Measurements from ENCODE around the gene CMSS1.
"Not testable (repeated sequence)": the region's sequence is repeated elsewhere in the genome, so short reads cannot be mapped to it uniquely, and the experiment has no call there.

Gene CMSS1

DNA sequence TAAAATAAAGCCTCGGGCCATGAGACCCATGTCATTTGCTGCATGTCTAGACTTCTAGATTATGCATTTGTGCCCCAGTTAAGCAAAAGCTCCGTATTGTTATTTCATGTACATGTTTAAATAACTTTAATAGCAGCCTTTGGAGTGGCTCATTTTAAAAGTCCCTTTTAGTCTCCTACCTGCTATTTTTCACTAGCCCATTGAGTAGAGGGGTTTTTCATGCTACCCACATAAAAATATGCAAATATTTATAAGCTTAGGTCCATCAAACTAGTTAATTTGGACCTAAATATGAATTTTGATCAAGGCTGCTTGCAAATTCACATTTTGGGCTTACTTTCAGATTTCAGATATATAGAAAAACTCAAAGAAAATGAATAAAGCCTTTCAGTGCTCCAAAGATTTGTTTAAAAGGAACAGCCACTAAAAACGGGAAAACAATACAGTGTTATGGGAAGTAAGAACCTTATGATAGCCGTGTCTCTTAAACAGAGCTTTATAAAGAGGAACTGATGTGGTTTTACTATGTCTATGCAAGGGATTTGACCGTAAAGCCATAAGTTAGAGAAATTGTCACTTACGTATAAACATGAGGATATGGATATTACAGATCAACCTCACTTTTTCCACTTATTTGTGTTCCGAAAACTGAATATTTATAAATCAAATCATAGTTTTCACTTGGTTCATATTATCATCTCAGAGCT is 266.6 kb downstream of the CMSS1 start:
- no peak for DNase-seq (ENCODE audit: low read depth)

DNA sequence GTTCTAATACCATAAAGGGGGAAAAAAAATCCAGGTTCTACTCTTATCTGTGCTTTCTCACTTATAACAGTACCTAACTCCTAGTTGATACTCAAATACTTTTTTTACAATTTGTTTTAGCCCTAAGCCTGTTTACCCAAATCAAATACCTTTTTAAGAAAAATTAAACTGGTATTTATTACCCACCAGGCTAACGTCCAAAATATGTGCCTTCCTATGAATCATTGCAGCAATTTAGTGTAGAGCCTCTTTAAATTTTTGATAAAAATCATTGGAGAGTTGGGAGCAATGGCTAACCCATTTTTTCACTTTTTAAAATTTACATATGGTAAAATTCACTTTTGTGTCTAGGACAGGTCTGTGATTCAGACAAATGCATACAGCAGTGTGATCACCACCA is 268.7 kb downstream of the CMSS1 start:
- no peak for DNase-seq (ENCODE audit: low read depth)

- DNase-seq (ENCODE audit: low read depth): peak; percentile 55
Observed at GRCh38 chr3:100087198-100087597, 269.5 kb downstream of the CMSS1 start.

GRCh38 chr3:100088735-100089368 is 271.2 kb downstream of the CMSS1 start:
- no peak for DNase-seq (ENCODE audit: low read depth)

DNA sequence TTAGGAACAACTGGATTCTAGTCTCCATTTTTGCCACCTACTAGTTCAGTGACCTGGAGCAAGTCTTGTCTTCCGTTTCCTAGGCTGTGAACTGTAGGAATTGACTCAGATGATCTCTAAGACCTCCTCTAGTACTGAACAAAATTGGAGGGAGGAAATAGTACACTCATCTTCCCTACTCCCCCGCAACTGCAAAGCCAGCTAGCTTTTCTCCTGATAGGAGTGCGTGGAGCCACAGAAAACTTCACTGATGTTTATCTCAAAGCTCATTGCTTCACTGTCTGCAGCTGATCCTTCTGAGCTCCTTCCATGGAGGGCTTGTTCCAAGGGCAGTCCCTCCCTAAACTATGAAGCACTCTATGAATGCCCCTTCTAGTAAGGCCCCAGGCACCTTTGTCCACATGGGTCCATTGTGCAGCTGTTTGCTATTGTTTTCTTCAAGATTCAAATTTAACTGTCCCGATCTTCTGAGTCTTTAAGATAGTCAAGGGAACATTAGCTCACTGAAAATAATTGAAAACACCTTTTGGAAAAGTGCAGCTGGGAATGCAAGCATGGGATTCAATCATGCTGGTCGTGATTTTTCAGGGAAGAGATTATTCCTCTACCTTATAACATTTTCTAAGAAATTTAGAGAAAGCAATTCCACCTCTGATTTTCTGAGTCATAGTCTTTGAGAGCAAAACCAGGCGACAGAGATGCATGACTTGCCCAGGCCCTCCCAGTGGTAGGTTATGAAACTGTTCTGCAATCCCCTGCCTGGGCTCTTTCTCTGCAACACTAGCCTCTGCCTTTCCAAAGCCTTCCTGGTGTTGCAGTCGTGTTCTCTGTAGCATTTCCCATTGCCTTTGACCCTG is 272.4 kb downstream of the CMSS1 start:
- DNase-seq (ENCODE audit: low read depth): no peak

DNA sequence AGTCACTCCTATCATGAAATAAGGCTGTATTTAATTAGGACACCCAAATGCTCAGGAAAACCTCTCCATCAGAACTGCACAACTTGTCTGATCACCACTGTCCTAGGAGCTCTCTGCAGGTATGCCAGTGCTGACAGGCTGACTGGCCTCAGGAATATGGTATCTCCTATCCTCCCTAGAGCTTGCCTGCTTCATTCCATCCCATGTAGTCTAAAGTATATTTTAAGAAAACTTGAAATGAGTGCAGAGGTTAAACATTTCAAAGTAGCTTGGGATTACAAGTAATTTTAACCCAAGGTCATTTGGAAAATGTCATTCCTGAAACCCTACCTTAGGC is 273.0 kb downstream of the CMSS1 start:
- no peak for DNase-seq (ENCODE audit: low read depth)

DNA sequence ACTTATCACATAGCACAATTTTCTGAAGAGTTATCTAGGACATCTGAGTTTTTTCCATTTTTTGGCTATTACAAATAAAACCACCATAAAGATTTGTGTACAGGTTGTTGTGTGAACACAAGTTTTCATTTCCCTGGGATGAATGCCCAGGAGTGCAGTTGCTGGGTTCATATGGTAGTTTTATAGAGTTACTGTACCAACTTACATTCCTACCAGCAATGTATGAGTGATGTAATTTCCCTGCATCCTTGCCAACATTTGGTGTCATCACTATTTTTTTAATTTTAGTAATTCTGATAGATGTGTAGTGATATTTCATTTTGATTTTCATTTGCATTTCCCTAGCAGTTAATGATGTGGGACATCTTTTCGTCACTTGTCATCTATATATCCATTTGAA is 276.2 kb downstream of the CMSS1 start:
- no peak for DNase-seq (ENCODE audit: low read depth)

DNA sequence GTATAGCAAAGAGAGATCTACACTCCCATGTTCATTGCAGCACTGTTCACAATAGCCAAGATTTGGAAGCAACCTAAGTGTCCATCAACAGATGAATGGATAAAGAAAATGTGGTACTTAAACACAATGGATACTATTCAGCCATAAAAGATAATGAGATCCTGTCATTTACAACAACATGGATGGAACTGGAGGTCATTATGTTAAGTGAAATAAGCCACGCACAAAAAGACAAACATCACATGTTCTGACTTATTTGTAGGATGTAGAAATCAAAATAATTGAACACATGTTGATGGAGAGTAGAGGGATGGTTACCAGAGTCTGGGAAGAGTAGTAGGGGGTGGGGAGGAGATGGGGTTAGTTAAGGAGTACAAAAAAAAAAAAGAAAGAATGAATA is 278.6 kb downstream of the CMSS1 start:
- DNase-seq (ENCODE audit: low read depth): not testable (repeated sequence)

DNA sequence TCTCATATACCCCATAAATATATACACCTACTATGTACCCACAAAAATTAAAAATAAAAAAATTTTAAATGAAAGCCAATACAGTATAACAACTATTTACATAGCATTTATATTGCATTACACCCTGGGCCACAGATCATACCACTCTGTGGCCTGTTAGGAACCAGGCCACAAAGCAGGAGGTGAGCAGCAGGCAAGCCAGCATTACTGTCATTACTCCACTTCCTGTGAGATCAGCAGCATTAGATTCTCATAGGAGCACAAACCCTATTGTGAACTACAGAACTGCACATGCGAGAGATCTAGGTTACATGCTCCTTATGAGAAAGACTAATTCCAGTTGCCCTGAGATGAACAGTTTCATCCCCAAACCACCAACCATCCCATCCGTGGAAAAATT is 279.2 kb downstream of the CMSS1 start:
- no peak for DNase-seq (ENCODE audit: low read depth)

DNA sequence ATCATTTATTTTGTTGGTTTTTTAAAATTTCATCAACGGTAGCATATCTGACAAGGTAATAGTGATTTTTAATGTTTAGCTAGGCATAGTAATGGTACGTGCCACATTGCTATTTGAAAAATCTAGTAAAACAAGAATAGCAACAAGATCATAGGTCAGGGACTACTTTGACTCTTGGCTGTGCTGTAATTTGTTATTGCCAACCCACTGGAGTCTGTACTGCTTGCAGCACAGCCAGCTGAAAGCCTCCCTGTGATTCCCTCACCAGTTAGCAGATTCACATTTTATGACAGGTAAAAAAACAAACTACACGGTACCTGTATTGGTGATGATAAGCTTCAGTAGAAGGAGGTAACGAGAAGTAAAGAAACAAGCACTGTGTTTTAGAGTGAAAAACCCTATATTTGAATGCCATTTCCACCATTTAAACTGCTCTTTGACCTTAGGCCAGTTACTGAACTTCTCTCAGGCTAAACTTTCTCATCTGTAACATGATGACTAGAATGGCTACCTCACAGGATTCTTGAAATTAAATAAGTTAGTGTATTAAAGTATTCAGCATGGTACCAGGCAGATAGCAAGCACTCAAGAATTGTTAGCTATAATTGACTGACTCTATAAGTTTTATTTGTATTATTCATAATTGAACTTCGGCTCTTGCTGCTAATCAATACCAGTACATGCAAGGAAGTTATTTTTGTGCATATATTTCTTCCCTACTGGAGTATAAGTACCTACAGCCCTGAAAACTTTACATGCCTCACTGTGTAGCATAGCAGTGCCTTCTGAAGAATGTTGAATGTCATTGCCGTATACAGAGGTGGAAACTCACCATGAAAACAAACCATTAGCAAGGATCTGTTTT is 280.5 kb downstream of the CMSS1 start:
- no peak for DNase-seq (ENCODE audit: low read depth)

- DNase-seq (ENCODE audit: low read depth): no peak
Observed at GRCh38 chr3:100098784-100099070, 281.1 kb downstream of the CMSS1 start.

DNA sequence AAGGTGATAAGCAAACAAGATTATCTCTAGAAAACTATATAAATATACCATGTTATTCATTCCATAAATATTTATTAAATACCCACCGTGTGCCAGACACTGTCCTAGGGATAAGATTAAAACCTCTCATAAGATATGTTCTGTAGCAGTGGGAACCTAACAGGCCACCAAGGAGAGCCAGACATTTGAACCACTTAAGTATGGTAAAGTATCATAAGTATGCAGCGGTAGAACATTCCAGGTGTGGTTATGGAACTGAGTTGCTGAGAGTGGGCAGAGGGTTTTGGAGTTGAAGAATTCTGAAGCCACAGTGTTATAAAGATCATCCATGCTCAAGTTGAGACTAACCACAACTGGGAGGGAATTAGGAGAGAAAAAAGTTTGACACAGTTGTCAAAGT is 282.0 kb downstream of the CMSS1 start:
- DNase-seq (ENCODE audit: low read depth): no peak

DNA sequence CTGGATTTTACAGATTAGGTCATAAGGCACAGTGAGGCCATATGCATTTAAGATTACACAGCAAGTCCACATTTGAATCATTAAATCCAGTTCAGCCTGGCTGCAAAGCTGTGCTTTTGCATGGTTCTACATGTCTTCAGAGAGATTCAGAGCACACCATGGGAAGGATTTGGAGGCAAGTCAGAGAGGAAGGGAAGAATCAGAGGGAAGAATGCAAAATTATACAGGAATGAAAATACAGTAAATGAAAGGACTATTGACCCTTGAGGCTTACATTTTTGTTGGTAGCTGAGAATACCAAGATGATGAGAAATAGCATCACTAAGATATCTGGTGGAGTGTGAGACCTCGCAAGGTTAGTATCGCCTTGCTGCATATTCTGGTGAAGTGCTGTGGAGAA is 282.8 kb downstream of the CMSS1 start:
- peak; percentile 47 for DNase-seq (ENCODE audit: low read depth)

DNA sequence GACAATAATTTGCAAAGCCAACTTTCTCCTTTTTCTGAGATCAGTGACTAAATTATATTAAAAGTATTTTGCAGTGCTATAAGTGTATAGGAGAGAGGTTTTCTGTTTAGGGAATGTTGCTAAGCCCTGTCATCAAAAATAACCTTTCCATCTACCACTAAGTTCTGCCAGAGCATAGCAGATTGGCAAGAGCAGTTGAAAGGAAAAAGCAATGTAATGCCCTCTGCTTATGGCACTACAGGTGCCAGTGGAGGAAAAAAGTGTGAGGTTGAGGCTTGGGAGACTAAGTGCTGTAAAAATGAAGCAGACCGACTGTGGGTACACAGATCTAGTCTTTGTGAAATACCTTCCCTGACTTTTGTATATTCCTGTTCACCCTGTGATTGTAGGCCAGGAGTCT is 285.1 kb downstream of the CMSS1 start:
- no peak for DNase-seq (ENCODE audit: low read depth)

GRCh38 chr3:100103558-100104441 is 286.1 kb downstream of the CMSS1 start:
- peak; percentile 60 for DNase-seq (ENCODE audit: low read depth)

GRCh38 chr3:100104442-100104798 is 286.8 kb downstream of the CMSS1 start:
- DNase-seq (ENCODE audit: low read depth): no peak

DNA sequence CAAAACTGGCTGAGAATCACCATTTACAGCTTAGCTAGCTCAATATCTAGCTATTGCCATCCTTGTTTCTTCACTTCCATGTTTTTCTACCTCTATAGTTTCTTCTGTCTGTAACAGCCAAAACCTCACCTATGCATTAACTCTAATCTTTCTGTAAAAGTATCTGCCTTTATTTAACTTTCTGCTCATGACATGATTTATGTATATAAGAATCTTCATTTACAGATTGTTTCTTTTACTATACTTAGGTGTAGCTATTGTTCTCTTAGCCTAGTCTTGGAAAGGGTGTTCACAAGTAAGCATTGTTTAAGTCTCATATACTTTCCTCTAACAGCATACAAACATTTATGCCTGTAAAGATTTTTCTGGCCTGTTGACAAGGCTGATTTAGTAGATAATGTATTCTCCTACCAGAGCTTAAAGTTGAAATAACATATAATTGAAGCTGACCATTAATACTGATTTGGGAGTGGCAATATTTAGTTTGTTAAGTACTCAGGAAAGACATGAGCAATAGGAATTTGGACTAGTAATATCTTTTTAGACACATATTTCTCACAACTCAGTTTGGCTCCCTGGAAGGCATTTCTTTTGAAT is 287.3 kb downstream of the CMSS1 start:
- DNase-seq (ENCODE audit: low read depth): no peak

- no peak for DNase-seq (ENCODE audit: low read depth)
Observed at GRCh38 chr3:100105501-100105900, 287.8 kb downstream of the CMSS1 start.

DNA sequence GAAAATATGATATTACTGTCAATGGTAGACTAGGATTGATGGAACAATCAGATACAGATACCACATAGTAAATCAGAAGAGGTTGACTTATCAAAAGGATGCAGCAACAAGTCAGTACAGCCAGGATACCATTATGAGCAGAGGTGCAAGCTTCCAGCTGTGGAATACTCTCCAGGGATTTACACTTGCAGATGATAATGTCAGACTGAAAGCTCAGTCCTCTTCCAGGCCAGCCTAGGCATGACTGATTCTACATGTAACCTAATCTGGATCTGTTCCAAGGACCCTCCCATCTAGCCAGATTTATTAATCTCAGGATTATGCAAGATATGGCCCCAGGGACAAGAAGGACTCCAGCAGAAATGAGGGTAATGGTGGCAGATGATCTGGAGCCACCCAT is 288.4 kb downstream of the CMSS1 start:
- no peak for DNase-seq (ENCODE audit: low read depth)

- DNase-seq (ENCODE audit: low read depth): no peak
Observed at GRCh38 chr3:100106531-100107141, 289.0 kb downstream of the CMSS1 start.

Data from non-pigmented ciliary epithelial cell (primary cell).